ENCODE results near the gene KRTAP10-5.
"Not testable (repeated sequence)": the region's sequence is repeated elsewhere in the genome, so short reads cannot be mapped to it uniquely, and the experiment has no call there.

The KRTAP10-5 gene

GRCh38 chr21:44571844-44572782, 8.3 kb downstream of the KRTAP10-5 start:
- no peak for DNase-seq (ENCODE audit: low read depth)

- DNase-seq (ENCODE audit: low read depth), result no peak
Measured at GRCh38 chr21:44571296-44571695, 9.1 kb downstream of the KRTAP10-5 start.

GRCh38 chr21:44569861-44570517, 10.4 kb downstream of the KRTAP10-5 start:
- DNase-seq (ENCODE audit: low read depth), result no peak

- no peak for DNase-seq (ENCODE audit: low read depth)
Measured at GRCh38 chr21:44568667-44569556, 11.5 kb downstream of the KRTAP10-5 start.

GRCh38 chr21:44568261-44568660, 12.1 kb downstream of the KRTAP10-5 start:
- DNase-seq (ENCODE audit: low read depth), result no peak

- no peak for DNase-seq (ENCODE audit: low read depth)
Measured at GRCh38 chr21:44567481-44568171, 12.8 kb downstream of the KRTAP10-5 start.

GRCh38 chr21:44566403-44566802, 14.0 kb downstream of the KRTAP10-5 start:
- no peak for DNase-seq (ENCODE audit: low read depth)

- no peak for DNase-seq (ENCODE audit: low read depth)
Measured at GRCh38 chr21:44564886-44565598, 15.4 kb downstream of the KRTAP10-5 start.

GRCh38 chr21:44564099-44564498, 16.3 kb downstream of the KRTAP10-5 start:
- DNase-seq (ENCODE audit: low read depth), result no peak

- DNase-seq (ENCODE audit: low read depth), result no peak
Measured at GRCh38 chr21:44558695-44559094, 21.7 kb downstream of the KRTAP10-5 start, which contains the start of gene KRTAP10-3. TSS of gene KRTAP10-3 (minus strand) at chr21:44558795. CDS start at chr21:44558715, 80 bp downstream.

- DNase-seq (ENCODE audit: low read depth), result not testable (repeated sequence)
Measured at GRCh38 chr21:44558329-44558675, 22.1 kb downstream of the KRTAP10-5 start.

- DNase-seq (ENCODE audit: low read depth), result no peak
Measured at GRCh38 chr21:44557491-44558328, 22.7 kb downstream of the KRTAP10-5 start.

- DNase-seq (ENCODE audit: low read depth), result no peak
Measured at GRCh38 chr21:44556879-44557278, 23.5 kb downstream of the KRTAP10-5 start.

- no peak for DNase-seq (ENCODE audit: low read depth)
Measured at GRCh38 chr21:44555200-44555875, 25.1 kb downstream of the KRTAP10-5 start.

- no peak for DNase-seq (ENCODE audit: low read depth)
Measured at GRCh38 chr21:44552681-44553080, 27.7 kb downstream of the KRTAP10-5 start.

GRCh38 chr21:44552136-44552535, 28.3 kb downstream of the KRTAP10-5 start:
- DNase-seq (ENCODE audit: low read depth), result no peak

- no peak for DNase-seq (ENCODE audit: low read depth)
Measured at GRCh38 chr21:44551340-44551961, 29.0 kb downstream of the KRTAP10-5 start, which contains the start of gene KRTAP10-2. TSS of gene KRTAP10-2 (minus strand) at chr21:44551505. CDS start at chr21:44551458, 47 bp downstream.

- DNase-seq (ENCODE audit: low read depth), result no peak
Measured at GRCh38 chr21:44550807-44551206, 29.6 kb downstream of the KRTAP10-5 start.

- not testable (repeated sequence) for DNase-seq (ENCODE audit: low read depth)
Measured at GRCh38 chr21:44550285-44550684, 30.1 kb downstream of the KRTAP10-5 start.
